Hematopoietic multipotent progenitor cell treated with erythropoietin and hydrocortisone succinate and interleukin-3 and kit ligand, for 15 days (in vitro differentiated cells): ENCODE measurements around the gene MTHFSD.

Experiments used
- DNase-seq: peaks from one replicate; pipeline ENCODE4 v3.0.0-alpha.2; 2015; ENCODE audit warnings: low spot score

Gene MTHFSD

DNA sequence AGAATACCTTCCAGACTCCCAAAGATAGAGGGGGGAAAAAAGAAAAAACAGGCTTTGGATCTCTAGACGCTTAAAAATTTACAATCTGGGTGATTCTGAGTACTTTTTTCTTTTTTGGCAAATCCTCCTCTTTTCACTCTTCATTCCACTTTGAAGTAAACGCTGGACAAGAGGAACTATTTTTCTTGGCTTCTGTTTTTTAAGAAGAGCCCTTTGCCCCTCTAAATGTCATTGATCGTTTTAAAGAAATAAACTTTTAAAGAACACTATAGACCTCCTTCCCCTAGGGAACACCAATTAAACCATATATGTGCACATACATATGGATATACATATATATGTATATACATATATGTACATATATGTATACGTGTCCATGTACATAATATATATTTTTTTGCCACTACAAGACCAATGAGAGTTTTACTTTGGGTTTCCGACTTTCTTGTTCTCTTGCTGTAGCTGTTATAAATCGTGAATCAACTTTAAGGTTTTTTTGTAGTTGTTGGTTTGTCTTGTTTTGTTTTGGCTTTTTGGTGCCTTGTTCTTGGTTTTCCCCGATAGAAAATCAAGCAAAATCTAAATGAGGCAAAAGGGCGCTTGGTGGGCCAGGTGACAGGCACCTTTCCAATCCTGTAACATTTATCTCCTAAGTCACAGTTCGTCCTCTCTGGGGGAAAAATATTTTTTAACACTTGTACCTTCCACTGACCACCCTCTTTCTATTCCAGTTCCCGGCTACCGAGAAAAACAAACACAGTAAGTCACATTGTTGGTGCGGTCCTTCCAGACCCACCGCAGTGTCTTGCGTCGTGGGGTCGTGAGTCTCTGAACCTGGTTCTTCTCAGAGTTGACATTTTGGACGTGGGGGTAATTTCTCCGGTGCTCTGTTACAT, 40.3 kb downstream of the MTHFSD start:
- DNase-seq = no peak

DNA sequence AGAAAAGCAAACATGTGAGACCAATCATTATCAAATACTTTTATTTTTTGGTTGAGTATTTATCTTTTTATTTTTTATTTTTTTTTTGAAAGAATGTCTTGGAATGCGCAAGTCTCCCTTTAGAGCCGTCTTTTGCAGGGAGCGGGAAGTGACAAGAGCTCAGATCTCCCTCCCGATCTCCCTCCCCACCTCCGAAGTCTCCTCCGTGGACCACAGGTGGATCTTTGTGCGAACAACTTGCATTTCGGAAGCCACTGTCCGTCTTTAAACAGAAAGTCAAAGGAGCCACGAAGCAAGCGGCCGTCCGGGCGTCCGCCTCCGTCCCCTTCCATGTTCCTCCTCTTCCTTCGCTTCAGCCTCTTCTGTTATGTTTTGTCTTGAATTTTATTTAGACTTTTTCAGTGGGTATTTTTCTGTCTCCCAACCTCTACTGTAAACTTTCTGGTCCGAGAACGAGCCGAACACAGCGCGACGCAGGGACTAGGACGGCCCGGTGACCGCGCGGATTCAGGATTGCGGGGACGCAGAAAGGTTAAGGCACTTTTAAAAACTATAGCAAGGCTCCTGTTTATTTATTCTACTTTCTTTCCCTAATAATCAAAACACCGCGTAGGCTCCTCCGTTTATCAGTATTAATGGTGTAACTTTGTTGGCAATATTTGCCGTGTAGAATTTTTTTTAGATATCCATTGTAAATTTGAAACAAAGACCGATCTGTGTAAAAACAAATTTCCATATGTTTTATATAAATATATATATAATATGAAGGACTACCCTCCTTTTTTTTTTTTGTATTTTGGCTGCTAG, 41.4 kb downstream of the MTHFSD start:
- no peak for DNase-seq

GRCh38 chr16:86512860-86513470, 42.1 kb downstream of the MTHFSD start:
- no peak for DNase-seq

DNA sequence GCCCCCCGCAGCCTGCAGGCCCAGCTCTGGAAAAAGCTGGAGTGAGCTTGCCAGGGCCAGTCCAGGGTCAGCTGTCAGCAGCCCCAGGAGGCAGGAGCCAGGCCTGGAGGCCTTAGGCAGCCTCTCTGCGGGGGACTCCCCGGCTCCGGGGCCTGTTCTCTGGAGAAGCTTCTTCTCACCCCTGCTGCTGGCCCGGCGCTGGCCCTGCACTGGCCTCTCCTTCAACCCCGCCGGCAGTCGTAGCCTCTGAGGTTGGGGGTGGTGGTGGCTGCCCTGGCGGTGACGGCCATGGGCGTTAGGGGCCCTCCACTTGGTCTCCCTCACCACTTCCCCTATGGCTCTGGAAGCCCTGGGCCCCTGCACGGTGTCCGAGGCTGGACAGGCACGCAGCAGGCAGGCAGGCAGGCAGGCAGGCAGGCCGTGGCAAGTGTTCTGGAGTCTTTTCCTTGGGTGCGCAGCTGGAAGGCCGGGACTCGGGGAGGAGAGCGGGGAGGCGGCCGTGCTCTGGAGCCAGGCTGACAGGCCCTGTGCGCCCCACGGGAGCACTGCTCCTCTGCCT, 42.7 kb downstream of the MTHFSD start:
- DNase-seq = no peak

DNA sequence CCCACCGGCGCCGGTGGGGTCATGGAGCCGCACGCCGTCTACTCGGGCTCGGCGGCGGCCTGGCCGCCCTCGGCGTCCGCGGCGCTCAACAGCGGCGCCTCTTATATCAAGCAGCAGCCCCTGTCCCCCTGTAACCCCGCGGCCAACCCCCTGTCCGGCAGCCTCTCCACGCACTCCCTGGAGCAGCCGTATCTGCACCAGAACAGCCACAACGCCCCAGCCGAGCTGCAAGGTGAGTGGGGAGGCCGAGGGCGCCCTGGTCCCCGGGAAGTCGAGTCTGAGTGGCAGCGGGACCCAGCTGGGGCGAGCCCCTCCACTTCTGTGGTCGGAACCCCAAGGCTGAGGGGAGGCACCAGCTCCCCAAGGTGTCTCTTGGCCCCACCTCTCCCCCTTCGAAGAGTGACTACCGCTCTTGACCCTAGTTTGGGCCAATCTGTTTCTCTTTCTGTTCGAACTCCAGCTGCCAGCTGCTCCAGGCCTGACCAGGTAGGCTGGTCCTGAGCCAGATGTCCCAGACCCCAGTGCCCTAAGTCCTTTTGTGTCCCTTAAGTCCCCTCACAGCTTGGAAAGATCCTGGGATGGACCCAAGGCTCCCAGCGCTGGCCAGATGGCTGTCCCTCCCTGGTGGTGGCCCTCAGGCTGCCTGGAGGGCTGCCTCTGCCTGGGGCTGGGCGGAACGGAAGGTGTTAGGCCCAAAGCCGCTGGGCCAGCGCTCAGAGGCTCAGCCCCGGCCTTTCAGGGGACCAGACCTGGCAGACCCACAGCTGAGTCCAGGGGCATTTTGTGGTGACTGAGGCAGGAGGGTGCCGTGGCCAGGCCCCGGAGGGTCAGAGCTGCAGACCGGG, 43.5 kb downstream of the MTHFSD start:
- no peak for DNase-seq

- DNase-seq = no peak
These were observed 44.4 kb downstream of the MTHFSD start, which contains the start of gene FOXF1 for GRCh38 chr16:86510465-86511261. Gene FOXF1 (plus strand): TSS chr16:86510527. CDS start chr16:86510570, 43 bp downstream.

DNA sequence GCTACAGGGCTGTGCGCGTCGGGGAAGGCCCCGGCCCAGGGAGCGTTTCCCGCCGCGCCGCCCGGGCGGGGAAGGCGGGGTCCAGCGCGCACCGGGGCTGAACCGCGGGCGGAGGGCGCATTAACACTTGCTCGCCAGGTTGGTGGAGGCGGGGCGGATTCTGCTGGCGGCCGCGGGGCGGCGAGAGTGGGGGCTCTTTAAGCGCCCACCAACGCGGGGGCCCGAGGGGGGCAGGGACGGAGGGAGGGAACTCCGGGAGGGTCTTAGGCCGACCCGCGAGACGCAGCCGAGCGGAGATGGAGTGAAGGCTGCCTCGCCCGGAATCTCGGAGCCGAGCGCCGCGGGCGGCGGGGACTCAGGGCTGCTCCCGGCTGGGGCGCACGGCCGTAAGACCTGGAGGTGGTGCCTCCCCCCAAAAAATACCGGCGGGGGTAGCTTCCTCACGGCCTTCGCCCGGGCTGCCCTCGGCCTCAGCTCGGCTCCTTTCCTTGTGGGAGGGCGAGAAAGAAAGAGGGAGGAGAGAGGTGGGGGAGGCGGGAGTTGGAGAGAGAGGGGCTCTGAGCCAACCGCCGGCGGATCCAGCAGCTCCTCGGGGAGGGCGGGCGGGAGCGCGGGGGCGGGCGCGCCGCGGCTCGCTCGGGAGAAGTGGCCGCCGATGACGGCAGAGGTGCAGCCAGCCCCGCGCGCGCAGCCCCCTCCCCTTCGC, 45.1 kb downstream of the MTHFSD start:
- no peak for DNase-seq

DNA sequence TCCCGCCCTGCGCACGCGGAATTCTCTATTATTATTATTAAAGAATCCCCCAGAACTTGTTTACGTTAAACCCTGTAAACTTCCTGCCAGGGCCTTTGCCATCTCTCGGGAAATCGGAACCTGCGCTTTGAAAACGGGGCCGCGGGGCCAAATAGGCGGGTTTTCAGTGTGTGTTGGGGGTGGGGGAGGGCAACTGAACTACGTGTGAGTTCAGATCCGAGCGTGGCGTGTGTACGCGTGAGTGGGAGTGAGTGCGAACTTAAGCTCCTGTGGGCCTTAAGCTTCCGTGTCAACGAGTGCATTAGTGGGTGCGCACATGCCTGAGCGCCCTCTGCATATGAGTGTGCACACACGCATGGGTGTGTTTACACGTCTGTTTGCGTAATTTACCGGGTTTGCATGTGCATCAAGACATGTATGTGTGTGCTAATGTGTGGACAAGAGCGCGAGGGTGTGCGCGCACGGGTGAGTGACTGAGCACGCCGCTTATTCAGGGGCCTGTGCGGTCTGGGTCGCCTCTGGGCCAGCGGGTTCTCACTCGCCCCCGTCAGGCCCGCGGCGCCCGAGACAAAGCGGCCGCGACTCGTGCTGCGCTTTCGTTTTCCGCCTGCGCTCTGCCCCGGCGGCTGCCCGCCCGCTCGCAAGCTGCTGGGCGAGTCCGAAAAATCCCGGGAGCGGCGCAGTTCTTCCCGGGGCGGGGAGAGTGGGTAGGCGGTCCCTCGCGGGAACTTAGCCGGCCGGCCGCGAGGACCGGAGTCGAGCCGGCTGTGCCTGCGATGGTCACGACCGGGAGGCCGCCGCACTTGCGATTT, 45.9 kb downstream of the MTHFSD start:
- DNase-seq = no peak

DNA sequence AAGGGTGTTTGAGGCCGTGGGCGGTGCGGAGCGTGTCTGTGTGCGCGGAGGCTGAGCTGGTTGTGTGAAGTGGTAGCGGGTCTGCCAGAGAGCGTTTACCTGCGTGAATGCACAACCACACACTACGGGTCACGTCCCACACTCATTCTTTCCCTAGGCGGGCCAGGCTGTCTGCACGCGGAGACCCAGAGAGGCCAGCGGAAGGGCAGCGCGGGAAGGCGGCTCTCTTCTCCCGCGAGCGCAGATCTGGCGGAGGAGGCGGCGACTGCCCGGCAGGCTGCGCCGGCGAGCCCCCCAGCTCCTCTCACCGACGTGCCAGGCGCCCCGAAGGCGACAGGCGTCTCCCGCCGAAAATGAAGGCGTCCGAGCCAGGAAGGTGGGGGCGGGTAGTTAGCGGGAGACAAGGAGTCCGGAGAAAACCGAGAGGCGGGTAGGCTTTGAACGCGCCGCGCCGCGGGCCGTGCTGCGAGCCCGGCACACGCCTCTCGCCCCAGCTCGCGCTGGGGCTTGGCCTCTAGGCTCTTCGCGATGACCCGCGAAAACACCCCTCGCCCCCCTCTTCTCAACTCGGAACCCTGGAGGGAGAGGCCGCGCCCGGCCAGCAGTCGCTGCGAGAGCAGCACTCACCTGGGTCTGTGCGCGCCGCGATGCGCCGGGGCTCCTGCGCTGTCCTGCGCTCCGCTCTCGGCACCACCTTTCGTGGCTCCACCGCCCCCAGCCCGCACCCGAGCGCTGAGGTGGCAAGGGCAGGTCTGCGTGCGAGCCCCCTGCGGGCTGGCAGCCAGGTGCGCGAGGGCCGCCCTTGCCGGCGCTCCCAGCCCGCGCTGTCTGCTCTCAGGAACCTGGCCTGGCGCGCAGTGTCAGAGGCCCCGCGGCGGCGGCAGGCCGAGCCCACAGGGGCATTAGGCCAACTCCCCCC, 46.7 kb downstream of the MTHFSD start:
- no peak for DNase-seq

DNA sequence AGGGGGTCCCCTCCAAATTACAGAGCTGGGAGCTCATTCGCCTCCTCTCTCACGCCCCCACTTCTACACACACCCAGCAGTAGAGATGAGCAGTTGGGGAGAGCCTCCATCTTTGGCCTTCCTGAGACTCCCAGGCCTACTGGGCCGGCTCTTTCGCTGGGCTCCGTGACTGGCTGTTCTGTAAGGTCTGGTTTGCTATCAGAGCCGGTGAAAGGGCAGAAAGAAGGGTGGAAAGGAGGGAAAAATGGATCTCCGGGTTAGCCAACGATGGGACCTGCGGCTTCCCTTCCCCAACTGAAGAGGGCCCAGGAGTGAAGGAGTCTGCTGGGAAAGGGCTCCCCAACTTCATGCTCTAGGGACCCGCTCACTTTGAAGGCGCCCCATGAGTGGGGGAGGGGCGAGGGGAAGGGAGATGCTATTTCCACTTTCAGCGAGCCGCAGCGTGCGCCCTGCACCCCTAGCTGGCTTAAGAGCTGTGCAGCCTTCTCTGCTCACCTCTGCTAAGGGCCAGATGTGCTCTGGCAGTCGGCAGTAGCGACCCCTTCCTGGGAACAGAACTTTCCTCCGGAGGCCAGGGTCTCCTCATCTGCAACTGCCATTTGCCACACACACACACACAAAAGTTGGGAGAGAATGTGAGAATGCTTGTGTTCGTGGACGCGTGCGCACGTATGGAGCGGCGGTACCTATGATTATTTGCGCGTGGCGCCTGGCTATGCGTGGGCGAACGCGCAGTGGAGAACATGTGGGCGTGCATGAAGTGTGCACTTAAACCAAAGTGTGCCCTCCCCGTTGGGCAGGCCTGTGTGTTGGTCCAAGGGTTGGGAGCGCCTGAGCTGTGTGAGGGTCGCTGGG, 47.6 kb downstream of the MTHFSD start:
- no peak for DNase-seq

DNA sequence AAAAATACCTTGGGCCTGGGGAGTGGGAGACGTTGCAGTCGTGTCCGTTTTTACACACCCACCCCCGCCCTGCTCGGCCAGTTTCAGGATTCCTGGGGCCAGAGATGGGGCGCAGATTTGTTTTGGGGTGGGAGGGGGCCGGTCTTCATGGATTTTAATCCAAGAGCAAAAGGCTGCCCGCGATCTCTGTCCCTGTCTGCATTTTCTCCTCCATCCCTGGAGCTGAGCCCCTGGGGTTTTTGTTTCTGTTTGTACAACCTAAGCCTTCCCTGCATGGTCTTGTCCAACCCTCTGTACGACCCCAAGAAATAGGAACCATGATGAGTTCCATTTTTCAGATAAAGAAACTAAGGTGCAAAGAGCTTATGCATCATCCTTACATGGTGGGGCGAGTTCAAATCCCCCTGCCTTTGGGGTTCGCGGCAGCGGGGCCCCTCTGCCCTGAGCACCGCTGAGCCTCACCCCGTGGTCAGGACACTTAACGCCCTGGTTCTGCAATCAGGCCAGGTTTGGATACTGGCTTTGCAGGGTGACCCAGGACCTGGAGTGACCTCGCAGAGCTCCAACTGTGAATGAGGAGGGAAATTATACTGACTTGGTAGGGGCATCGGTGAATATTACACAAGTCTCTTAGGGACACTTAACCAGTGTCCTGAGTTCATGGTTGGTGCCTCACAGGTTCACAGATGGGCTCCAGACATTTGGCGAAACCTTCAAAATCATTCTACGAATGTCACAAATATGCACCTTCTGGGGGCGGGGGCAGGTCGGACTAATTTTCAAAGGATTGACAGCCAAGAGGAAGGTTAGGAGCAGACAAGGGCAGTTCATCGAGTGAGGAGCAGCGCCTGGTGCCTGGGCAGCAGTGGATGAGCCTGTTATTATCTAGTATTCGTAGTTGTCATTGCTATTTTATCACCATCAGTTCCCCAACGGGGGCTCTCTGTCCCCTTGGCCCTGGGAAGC, 48.9 kb downstream of the MTHFSD start:
- DNase-seq = no peak

GRCh38 chr16:86505185-86505898, 49.7 kb downstream of the MTHFSD start:
- no peak for DNase-seq

- DNase-seq = no peak
These were observed 50.5 kb downstream of the MTHFSD start for GRCh38 chr16:86504315-86505184.

DNA sequence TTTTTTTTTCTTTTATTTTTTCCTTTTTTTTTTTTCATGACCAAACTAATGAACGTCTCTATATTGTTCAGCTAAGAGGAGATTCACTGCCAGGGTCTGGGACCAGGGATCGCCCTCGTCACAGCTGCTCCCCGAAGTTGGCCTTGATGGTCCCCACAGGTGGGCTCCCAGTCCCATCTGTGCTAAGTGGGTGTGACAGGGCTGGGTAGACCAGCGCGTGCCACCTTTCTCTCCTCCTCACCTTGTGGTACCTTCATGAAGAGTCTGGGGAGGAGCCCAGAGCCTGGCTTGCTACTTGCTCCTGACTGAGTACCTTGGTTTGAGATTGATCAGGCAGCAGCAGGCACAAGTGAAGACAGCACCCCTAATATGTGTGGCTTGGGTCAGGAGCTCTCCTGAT, 51.2 kb downstream of the MTHFSD start:
- no peak for DNase-seq
